GF-D8 (cell line): ENCODE data around the gene MCF2L.

Experiments
- DNase-seq: peaks from one replicate; lab custom pipeline; 2025; lab: John Stamatoyannopoulos, UW

Gene MCF2L

GRCh38 chr13:113148940-113149503 is 180.0 kb downstream of the MCF2L start:
- DNase-seq: no peak
